ENCODE results near the gene FUT1.

GRCh38 chr19:48734625-48735024 is 17.8 kb downstream of the FUT1 start:
- TF ChIP-seq TAF1 (IDR thresholded peaks at IDR 0.05; ENCODE audit: low read depth, low read length) (no peak), POLR2A (IDR thresholded peaks at IDR 0.05; ENCODE audit: control extremely low read depth in 1 of 2, low read depth in 2 of 2, low read length in 2 of 2) (no peak), EP300 (IDR thresholded peaks at IDR 0.05; ENCODE audit: borderline replicate concordance in 1 of 2, low read depth in 2 of 2, low read length in 2 of 2) (no peak), SUZ12 (IDR thresholded peaks at IDR 0.05; ENCODE audit: low read length) (no peak), NANOG (IDR thresholded peaks at IDR 0.05; ENCODE audit: insufficient read depth, low read depth, low read length, poor library complexity, severe bottlenecking) (no peak), CTCF (IDR thresholded peaks at IDR 0.05; ENCODE audit: control extremely low read depth in 1 of 3, insufficient read depth in 1 of 3, low read depth in 1 of 3, low read length in 3 of 3) (no peak), EZH2 (IDR thresholded peaks at IDR 0.05; ENCODE audit: low read depth, low read length, severe bottlenecking) (no peak), KDM1A (IDR thresholded peaks at IDR 0.05; ENCODE audit: borderline replicate concordance, low read length) (no peak), RBBP5 (IDR thresholded peaks at IDR 0.05; ENCODE audit: borderline replicate concordance, low read depth, low read length) (no peak), CBX5 (IDR thresholded peaks at IDR 0.05; ENCODE audit: low read depth, low read length) (no peak), CEBPB (IDR thresholded peaks at IDR 0.05; ENCODE audit: low read depth, low read length) (no peak)

All from H1 (cell line).